PFSK-1 (cell line): ENCODE results near the gene CACNA1C.

Experiments
- FOXP2 ChIP-seq: optimal IDR thresholded peaks from 2 replicates; pipeline ENCODE3; 2011; ENCODE audit warnings: borderline replicate concordance, control low read depth, inconsistent platforms; ENCODE audit not compliant: insufficient read depth; ENCODE audit errors: extremely low read length, extremely low read depth
- POLR2AphosphoS5 ChIP-seq: IDR thresholded peaks from 2 replicates; pipeline ENCODE4 v1.6.1; 2012; ENCODE audit warnings: low read depth, mild to moderate bottlenecking, control low read depth, low read length, moderate library complexity
- REST ChIP-seq, 2 experiments: IDR thresholded peaks; 2 replicates each; pipeline versions ENCODE4 v1.6.1 to v1.8.0; 2011 to 2012; ENCODE audit warnings: low read depth in 2 of 2, low read length in 2 of 2, control low read depth in 1 of 2, inconsistent platforms in 1 of 2, mild to moderate bottlenecking in 1 of 2, moderate library complexity in 1 of 2; ENCODE audit not compliant: insufficient read depth in 1 of 2
- SIN3A ChIP-seq: IDR thresholded peaks from 2 replicates; pipeline ENCODE4 v1.6.1; 2012; ENCODE audit warnings: mild to moderate bottlenecking, low read length, moderate library complexity, borderline replicate concordance; ENCODE audit not compliant: insufficient read depth
- TAF1 ChIP-seq: IDR thresholded peaks from 2 replicates; pipeline ENCODE4 v1.6.1; 2012; ENCODE audit warnings: low read length, control low read depth, borderline replicate concordance; ENCODE audit not compliant: insufficient read depth

Gene CACNA1C

DNA sequence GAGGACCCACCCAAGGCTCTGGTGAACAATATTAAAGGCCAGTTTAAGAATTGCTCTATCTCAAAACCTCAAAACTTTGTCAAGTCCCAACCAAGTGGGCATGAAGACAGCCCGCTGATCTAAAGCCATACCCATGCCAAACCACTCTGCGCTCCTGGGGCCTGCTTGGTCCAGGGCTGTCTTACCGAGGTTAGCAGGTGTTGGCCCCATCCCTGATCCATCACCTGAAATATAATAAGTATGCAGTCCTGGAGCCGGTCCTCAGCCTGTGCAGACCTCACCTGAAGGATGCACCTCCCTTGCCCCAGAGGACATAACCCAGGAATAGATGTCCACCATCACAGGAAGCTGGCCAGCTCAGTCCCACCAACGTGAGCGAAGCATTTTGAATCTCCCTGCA lies 543.7 kb downstream of the CACNA1C start:
- no peak for TF ChIP-seq TAF1
- no peak for TF ChIP-seq SIN3A
- TF ChIP-seq REST (IDR thresholded peaks at IDR 0.05; ENCODE audit: insufficient read depth in 1 of 2, low read depth in 2 of 2, low read length in 2 of 2): no peak
- TF ChIP-seq POLR2AphosphoS5: no peak
- no peak for TF ChIP-seq FOXP2

- TF ChIP-seq SIN3A (no peak), TAF1 (no peak)
These were observed 552.5 kb downstream of the CACNA1C start for GRCh38 chr12:2605301-2605700.

- TF ChIP-seq TAF1 (no peak), FOXP2 (no peak), REST (IDR thresholded peaks at IDR 0.05; ENCODE audit: insufficient read depth in 1 of 2, low read depth in 2 of 2, low read length in 2 of 2) (no peak), SIN3A (no peak), POLR2AphosphoS5 (no peak)
These were observed 553.6 kb downstream of the CACNA1C start for GRCh38 chr12:2606186-2606910.

DNA sequence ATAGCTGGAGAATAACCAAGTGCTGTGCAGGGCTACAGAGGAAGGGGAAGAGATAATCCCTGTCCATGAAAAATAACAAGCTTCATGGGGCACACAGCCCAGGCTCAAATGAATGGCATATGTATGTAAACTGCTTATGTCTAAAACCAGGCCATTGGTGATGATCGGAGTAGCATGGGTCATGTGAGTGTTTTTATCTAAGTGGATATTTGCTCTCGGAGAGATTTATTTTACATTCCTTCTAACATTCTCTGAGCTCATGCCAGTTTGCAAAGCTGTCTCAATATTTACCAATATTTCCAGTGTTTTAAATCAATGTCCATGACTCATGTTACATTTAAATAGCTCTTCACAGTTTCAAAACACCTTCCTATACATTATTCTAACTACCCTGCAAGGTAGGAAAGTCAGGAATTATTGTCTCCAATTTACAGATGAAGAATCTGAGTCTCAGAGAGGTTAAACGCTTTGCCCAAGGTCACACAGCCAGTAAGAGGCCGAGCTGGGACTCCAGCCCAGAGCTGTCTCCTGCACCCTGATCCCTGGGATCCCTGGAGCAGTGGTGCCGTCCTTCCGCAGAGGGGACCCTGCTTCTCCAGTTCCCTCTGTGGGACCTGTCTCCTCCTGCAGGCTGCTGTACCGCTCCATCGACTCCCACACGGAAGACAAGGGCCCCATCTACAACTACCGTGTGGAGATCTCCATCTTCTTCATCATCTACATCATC lies 555.3 kb downstream of the CACNA1C start:
- TF ChIP-seq REST (IDR thresholded peaks at IDR 0.05; ENCODE audit: insufficient read depth in 1 of 2, low read depth in 2 of 2, low read length in 2 of 2): no peak

- TF ChIP-seq REST (IDR thresholded peaks at IDR 0.05; ENCODE audit: insufficient read depth in 1 of 2, low read depth in 2 of 2, low read length in 2 of 2): no peak
- TF ChIP-seq TAF1: no peak
- TF ChIP-seq POLR2AphosphoS5: no peak
- no peak for TF ChIP-seq SIN3A
- no peak for TF ChIP-seq FOXP2
These were observed 555.8 kb downstream of the CACNA1C start for GRCh38 chr12:2608608-2608945.
